ENCODE measurements around the gene TMEM256. TPM values are rescaled to one million over a fixed set of nuclear protein-coding genes. Genes with fewer than 3 reads are reported as not detected.

The TMEM256 gene
- total and polyA plus RNA-seq, 2 donors (not counting 3 experiments of a cell fraction or from before 2014, with no cell fraction given): 67.4 to 148 TPM

GRCh38 chr17:7403727-7403976 is 245 bp downstream of the TMEM256 start:
- H3K27ac ChIP-seq (ENCODE audit: insufficient read depth, low read depth, low read length): peak overlapping the region; percentile 21
- POLR2A ChIA-PET: interaction anchor here (0.5 to 1.6 kb wide), 16 partner anchors 9 to 340 kb away, joined by 3 to 14 read pairs (median 5); partner anchors contain the start of genes MPDU1, PLSCR3, POLR2A and TMEM102
- H3K27me3 ChIP-seq (ENCODE audit: control insufficient read depth in 2 of 2, insufficient read depth in 2 of 2, low read length in 2 of 2): no peaks in the 10 kb centered on the region
- peak overlapping the region; percentile 50 for H3K4me2 ChIP-seq (ENCODE audit: insufficient read depth, low read length)
- peaks cover 0 to under 1% of the 10 kb centered on the region in 2 experiments for H3K36me3 ChIP-seq (ENCODE audit: control insufficient read depth in 2 of 2, extremely low read depth in 1 of 2, insufficient read depth in 2 of 2, low read length in 2 of 2)
- H3K4me3 ChIP-seq (replicated peaks in 1 of 3; ENCODE audit: insufficient read depth in 1 of 3, low read depth in 1 of 3, low read length in 3 of 3): peak overlapping the region; percentile 43 to 61 (median 52)
- no peak for TF ChIP-seq POLR2A (IDR thresholded peaks at IDR 0.05; ENCODE audit: low read depth, low read length)
- no peak for TF ChIP-seq MYC (IDR thresholded peaks at IDR 0.05; ENCODE audit: low read depth, low read length)
- no peak for TF ChIP-seq MAX (IDR thresholded peaks at IDR 0.05; ENCODE audit: insufficient read depth, insufficient read length)
- TF ChIP-seq FOS (IDR thresholded peaks at IDR 0.05; ENCODE audit: borderline replicate concordance, insufficient read depth, low read length): no peak
- TF ChIP-seq CTCF (IDR thresholded peaks at IDR 0.05; ENCODE audit: extremely low read depth in 1 of 2, insufficient read depth in 1 of 2, low read depth in 1 of 2, low read length in 2 of 2): no peak
- TF ChIP-seq GATA2 (IDR thresholded peaks at IDR 0.05; ENCODE audit: insufficient read depth, insufficient read length, low read depth, low read length): no peak
- TF ChIP-seq EZH2 (IDR thresholded peaks at IDR 0.05; ENCODE audit: borderline replicate concordance, low read depth, low read length, severe bottlenecking): no peak
- TF ChIP-seq JUN (IDR thresholded peaks at IDR 0.05; ENCODE audit: borderline replicate concordance, insufficient read depth, insufficient read length, low read depth): no peak
- TF ChIP-seq POLR2AphosphoS5 (IDR thresholded peaks at IDR 0.05; ENCODE audit: insufficient read depth, low read depth, low read length): no peak
- peaks cover 12% of the 10 kb centered on the region for H3K4me1 ChIP-seq (ENCODE audit: control insufficient read depth, extremely low read depth, insufficient read depth, low read length)
- peaks cover 4% of the 10 kb centered on the region for H3K79me2 ChIP-seq (ENCODE audit: control insufficient read depth, insufficient read depth, low read length)
- H2AFZ ChIP-seq (ENCODE audit: low read depth, low read length): peak overlapping the region; percentile 68
- BruUV-seq (replicated peaks): no TSS peak
- dilution Hi-C loops (cut with MboI; ENCODE audit: extremely low pct_ligation_motif_present, low sequenced_read_pairs) (no loop called here), intact Hi-C loops (cut with micrococcal nuclease) (no loop called here)
- CTCF ChIA-PET: interaction anchor here (0.6 to 2.9 kb wide), 19 partner anchors 10 to 283 kb away, joined by 3 to 40 read pairs (median 4); partner anchors contain the start of genes CHRNB1, PLSCR3, TMEM102 and TMEM95
- FAIRE-seq: no peak
- no peaks in the 10 kb centered on the region for H4K20me1 ChIP-seq (replicated peaks; ENCODE audit: control insufficient read depth, extremely low read depth, insufficient read depth, low read length)
- H3K9ac ChIP-seq (replicated peaks; ENCODE audit: extremely low read depth, insufficient read depth, low read length): peak overlapping the region; percentile 30
- no peak for DNase-seq (ENCODE audit: low read depth, low spot score)
- H3K9me1 ChIP-seq (replicated peaks; ENCODE audit: control insufficient read depth, extremely low read depth, insufficient read depth, low read length): no peaks in the 10 kb centered on the region
- H3K9me3 ChIP-seq (replicated peaks; ENCODE audit: control insufficient read depth, insufficient read depth, low read length): no peaks in the 10 kb centered on the region

Data from endothelial cell of umbilical vein (primary cell).